ENCODE data around the gene SH3D21. TPM values are rescaled to one million over a fixed set of nuclear protein-coding genes. Genes with fewer than 3 reads are reported as not detected.

SH3D21 gene
- total and polyA plus RNA-seq, 4 donors, result 2.5 to 10.7 (median 7.5) TPM

DNA sequence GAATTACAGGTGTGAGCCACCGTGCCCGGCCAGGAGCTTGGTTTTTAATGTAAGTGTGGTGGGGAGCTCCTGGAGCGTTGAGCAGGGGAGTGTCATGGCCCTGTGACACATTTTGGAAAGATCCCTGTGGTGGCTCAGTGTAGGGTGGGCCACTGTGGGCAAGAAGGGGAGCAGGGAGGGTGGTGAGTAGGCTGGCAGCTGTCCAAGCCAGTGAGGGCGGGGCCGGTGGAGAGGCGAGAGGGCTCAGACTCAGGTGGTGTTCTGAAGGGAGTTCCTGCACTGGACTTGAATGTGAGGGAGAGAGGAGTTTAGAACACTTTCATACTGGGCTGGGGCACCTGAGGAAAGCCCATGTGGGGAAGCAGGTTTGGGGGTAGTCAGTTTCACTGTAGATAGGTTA is 20.3 kb downstream of the SH3D21 start:
- DNase-seq (ENCODE audit: low read depth in 4 of 6, low spot score in 6 of 6), result no peak
- Histone ChIP-seq H3K9me3 (ENCODE audit: control insufficient read depth, insufficient read depth, low read length) (no peaks in the 10 kb centered on the region), H3K4me3 (ENCODE audit: low read depth, low read length) (no peak overlapping the region), H3K36me3 (ENCODE audit: control insufficient read depth, insufficient read depth, low read length) (peaks cover 14% of the 10 kb centered on the region), H3K27me3 (ENCODE audit: control insufficient read depth, insufficient read depth, low read length) (peaks cover 20% of the 10 kb centered on the region), H3K27ac (ENCODE audit: low read depth, low read length) (no peak overlapping the region), H3K4me1 (ENCODE audit: control insufficient read depth, insufficient read depth, low read length) (peaks cover 35% of the 10 kb centered on the region)
- 95% methylated on average over 3 of the region's 6 CpGs for WGBS (ENCODE audit: insufficient coverage)

DNA sequence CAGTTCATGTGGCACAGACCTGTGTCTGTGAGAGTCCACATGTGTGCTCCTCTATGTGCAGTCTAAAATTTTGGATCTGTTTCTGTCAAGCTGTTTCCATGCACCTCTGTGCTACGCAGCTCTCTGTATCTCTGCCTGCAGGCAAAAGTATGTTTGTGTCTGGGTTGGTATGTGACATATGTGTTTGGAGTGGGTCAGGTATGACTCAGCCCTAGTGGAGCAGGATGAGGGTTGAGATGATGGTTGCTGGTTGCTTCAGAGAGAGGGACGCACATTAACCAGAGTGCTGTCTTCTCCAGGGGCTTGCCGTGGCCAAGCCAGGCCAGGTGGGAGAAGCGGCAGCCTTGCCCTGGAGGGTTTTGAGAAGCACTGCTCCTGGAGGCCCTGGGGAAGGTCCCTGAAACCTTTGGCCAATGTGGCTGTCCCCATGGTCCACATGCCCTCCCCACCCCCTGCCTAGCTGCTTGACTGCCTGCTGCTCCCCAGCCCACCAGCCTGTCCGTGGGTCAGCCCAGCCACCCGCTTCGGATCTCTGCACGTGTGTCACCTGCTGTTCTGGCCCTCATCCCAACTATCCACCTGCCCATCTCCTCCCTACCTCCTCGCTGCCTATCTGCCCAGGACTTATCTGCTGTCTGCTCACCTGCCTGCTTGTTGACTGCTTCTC is 21.4 kb downstream of the SH3D21 start:
- peaks cover 14% of the 10 kb centered on the region for H3K27me3 ChIP-seq (ENCODE audit: control insufficient read depth, insufficient read depth, low read length)
- 92% methylated on average over 9 of the region's 9 CpGs for WGBS (ENCODE audit: insufficient coverage)
- no peak for DNase-seq (ENCODE audit: low read depth in 4 of 6, low spot score in 6 of 6)
- peaks cover 6% of the 10 kb centered on the region for H3K36me3 ChIP-seq (ENCODE audit: control insufficient read depth, insufficient read depth, low read length)
- peaks cover 27% of the 10 kb centered on the region for H3K4me1 ChIP-seq (ENCODE audit: control insufficient read depth, insufficient read depth, low read length)
- H3K27ac ChIP-seq (ENCODE audit: low read depth, low read length), result no peak overlapping the region
- H3K9me3 ChIP-seq (ENCODE audit: control insufficient read depth, insufficient read depth, low read length), result no peaks in the 10 kb centered on the region
- H3K4me3 ChIP-seq (ENCODE audit: low read depth, low read length), result no peak overlapping the region

DNA sequence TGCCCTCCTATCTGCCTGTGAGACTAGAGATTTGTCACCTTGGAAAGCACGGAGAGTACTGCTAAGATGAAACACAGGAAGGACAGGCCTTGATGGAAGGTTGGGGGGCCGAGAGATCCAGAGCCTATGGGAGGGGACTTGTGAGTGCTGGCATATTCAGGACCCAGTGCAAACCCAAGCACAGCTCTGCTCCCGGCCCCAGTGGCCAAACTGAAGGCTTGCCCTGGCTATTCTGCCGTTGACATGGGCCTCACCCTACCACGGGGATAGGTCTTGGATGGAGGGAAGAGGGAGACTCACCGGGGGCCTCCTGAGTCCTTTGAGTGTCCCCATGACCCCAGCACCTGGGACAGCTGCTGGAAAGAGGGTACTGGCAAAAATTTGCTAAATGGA is 21.9 kb downstream of the SH3D21 start:
- Histone ChIP-seq H3K27ac (ENCODE audit: low read depth, low read length) (no peak overlapping the region), H3K9me3 (ENCODE audit: control insufficient read depth, insufficient read depth, low read length) (no peaks in the 10 kb centered on the region), H3K4me1 (ENCODE audit: control insufficient read depth, insufficient read depth, low read length) (peaks cover 22% of the 10 kb centered on the region), H3K4me3 (ENCODE audit: low read depth, low read length) (no peak overlapping the region), H3K36me3 (ENCODE audit: control insufficient read depth, insufficient read depth, low read length) (peaks cover 6% of the 10 kb centered on the region), H3K27me3 (ENCODE audit: control insufficient read depth, insufficient read depth, low read length) (peaks cover 9% of the 10 kb centered on the region)
- WGBS (ENCODE audit: insufficient coverage), result 86% methylated on average over 6 of the region's 6 CpGs
- no peak for DNase-seq (ENCODE audit: low read depth in 4 of 6, low spot score in 6 of 6)

DNA sequence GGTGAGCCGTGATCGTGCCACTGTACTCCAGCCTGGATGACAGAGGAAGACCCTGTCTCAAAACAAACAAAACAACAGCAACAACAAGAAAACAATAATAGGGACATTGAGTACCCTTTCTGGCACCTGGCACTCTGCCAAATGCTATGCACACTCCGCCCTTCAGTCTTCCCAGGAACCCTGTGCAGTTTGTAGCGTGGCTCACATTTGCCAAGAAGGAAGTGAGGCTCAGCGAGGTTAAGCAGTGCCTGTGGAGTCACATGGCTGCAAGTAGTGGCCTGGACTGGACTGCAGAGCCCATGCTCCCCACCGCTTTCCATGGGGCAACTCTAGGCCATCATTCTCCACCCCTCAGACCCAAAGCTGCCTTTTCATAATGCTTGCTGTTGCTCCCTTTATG is 22.5 kb downstream of the SH3D21 start:
- peak in 2 of 6 donors; percentile 16 to 36 for DNase-seq (ENCODE audit: low read depth in 4 of 6, low spot score in 6 of 6)

DNA sequence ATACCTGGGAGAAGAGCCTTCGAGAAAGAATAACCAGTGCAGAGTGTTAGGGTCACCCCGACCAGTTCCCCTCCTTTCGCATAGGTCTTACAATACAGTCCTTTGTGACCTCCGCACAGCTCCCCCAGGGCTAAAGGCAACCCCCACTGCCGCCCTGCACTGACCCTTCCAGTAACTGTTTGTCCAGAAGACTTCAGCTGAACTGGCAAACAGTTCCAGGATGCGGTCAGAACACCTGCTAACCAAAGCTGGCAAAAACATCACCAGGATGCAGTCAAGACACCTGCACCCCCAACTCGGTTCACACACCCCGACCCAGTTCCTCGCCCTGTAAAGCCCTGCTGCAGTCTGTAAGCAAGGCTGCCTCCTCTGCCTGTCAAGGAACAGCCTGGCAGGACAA is 23.6 kb downstream of the SH3D21 start:
- Histone ChIP-seq H3K27ac (ENCODE audit: low read depth, low read length) (no peak overlapping the region), H3K9me3 (ENCODE audit: control insufficient read depth, insufficient read depth, low read length) (no peaks in the 10 kb centered on the region), H3K36me3 (ENCODE audit: control insufficient read depth, insufficient read depth, low read length) (peaks cover 3% of the 10 kb centered on the region), H3K4me1 (ENCODE audit: control insufficient read depth, insufficient read depth, low read length) (peaks cover 12% of the 10 kb centered on the region), H3K4me3 (ENCODE audit: low read depth, low read length) (no peak overlapping the region), H3K27me3 (ENCODE audit: control insufficient read depth, insufficient read depth, low read length) (no peaks in the 10 kb centered on the region)
- DNase-seq (ENCODE audit: low read depth in 4 of 6, low spot score in 6 of 6), result no peak
- 86% methylated on average over 9 of the region's 9 CpGs for WGBS (ENCODE audit: insufficient coverage)

More for the DNA sequence above, 22.5 kb downstream of the SH3D21 start:
- no peak overlapping the region for H3K4me3 ChIP-seq (ENCODE audit: low read depth, low read length)
- H3K27me3 ChIP-seq (ENCODE audit: control insufficient read depth, insufficient read depth, low read length), result peaks cover 6% of the 10 kb centered on the region
- H3K4me1 ChIP-seq (ENCODE audit: control insufficient read depth, insufficient read depth, low read length), result peaks cover 21% of the 10 kb centered on the region
- peaks cover 6% of the 10 kb centered on the region for H3K36me3 ChIP-seq (ENCODE audit: control insufficient read depth, insufficient read depth, low read length)
- 33% methylated on average over 6 of the region's 6 CpGs for WGBS (ENCODE audit: insufficient coverage)
- H3K9me3 ChIP-seq (ENCODE audit: control insufficient read depth, insufficient read depth, low read length), result no peaks in the 10 kb centered on the region
- H3K27ac ChIP-seq (ENCODE audit: low read depth, low read length), result no peak overlapping the region

DNA sequence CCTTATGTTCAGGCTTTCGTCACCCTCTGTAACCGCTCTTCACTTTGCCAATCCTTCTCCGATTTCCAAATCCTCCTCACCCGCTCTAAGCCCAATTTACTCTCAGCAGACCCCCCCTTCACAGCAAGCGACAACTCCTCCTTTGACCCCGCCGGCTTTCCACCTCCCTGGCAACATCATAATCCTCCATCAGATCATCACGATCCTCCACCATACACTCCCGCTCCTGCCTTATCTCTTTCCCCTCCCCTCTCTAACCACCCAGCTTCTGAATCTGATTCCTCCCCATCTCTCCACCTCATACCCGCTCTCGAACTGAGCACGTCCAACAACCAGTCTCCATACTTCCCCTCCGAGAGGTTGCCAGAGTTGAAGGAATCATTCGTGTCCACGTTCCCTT is 24.8 kb downstream of the SH3D21 start:
- Histone ChIP-seq H3K27ac (ENCODE audit: low read depth, low read length) (no peak overlapping the region), H3K36me3 (ENCODE audit: control insufficient read depth, insufficient read depth, low read length) (peaks cover 3% of the 10 kb centered on the region), H3K4me1 (ENCODE audit: control insufficient read depth, insufficient read depth, low read length) (peaks cover 8% of the 10 kb centered on the region), H3K27me3 (ENCODE audit: control insufficient read depth, insufficient read depth, low read length) (no peaks in the 10 kb centered on the region), H3K4me3 (ENCODE audit: low read depth, low read length) (no peak overlapping the region), H3K9me3 (ENCODE audit: control insufficient read depth, insufficient read depth, low read length) (no peaks in the 10 kb centered on the region)
- 94% methylated on average over 15 of the region's 15 CpGs for WGBS (ENCODE audit: insufficient coverage)
- DNase-seq (ENCODE audit: low read depth in 4 of 6, low spot score in 6 of 6), result no peak

DNA sequence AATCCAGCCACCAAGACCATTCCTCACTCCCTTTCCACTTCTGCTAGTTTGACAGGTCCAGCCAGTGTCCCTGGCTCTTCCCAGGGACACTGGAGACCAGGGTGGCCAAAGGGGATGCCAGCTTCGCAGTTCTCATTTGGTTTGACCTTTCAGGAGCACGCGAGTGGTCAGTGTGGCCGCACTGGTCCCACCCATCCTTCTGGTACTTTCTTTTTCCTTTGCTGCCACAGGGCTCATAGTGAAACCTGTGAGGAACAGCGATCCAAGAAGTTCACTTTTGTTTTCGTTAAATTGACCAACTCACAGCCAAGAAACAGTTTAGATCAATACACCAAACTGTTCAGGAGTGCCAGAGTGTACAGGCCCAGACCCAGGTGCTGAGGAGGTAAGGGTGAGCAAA is 31.7 kb downstream of the SH3D21 start:
- Histone ChIP-seq H3K4me3 (ENCODE audit: low read depth, low read length) (no peak overlapping the region), H3K4me1 (ENCODE audit: control insufficient read depth, insufficient read depth, low read length) (peaks cover 21% of the 10 kb centered on the region), H3K9me3 (ENCODE audit: control insufficient read depth, insufficient read depth, low read length) (no peaks in the 10 kb centered on the region), H3K27me3 (ENCODE audit: control insufficient read depth, insufficient read depth, low read length) (no peaks in the 10 kb centered on the region), H3K27ac (ENCODE audit: low read depth, low read length) (no peak overlapping the region), H3K36me3 (ENCODE audit: control insufficient read depth, insufficient read depth, low read length) (peaks cover 43% of the 10 kb centered on the region)
- no peak for DNase-seq (ENCODE audit: low read depth in 4 of 6, low spot score in 6 of 6)
- WGBS (ENCODE audit: insufficient coverage), result 87% methylated on average over 4 of the region's 6 CpGs

DNA sequence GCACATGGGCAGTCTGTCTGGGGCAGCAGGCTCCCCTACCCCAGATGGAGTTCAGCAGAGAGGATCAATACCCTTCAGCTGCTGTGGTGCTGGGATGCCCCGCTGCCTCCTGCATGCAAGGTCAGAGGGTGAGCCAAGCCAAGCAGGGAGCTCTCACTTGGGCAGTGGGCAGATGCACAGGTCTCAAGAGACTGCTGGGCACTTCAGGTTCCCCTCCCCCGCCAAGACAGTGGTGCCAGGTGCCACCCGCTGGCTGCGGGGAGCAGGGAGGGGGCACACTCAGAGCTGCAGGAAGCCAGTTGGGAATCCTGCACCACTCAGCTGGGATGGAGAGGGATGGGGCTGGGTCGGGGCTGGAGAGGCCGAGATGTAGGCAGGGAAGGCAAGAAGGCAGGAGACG is 33.0 kb downstream of the SH3D21 start:
- Histone ChIP-seq H3K4me3 (ENCODE audit: low read depth, low read length) (no peak overlapping the region), H3K4me1 (ENCODE audit: control insufficient read depth, insufficient read depth, low read length) (peaks cover 21% of the 10 kb centered on the region), H3K27ac (ENCODE audit: low read depth, low read length) (no peak overlapping the region), H3K9me3 (ENCODE audit: control insufficient read depth, insufficient read depth, low read length) (no peaks in the 10 kb centered on the region), H3K36me3 (ENCODE audit: control insufficient read depth, insufficient read depth, low read length) (peaks cover 57% of the 10 kb centered on the region), H3K27me3 (ENCODE audit: control insufficient read depth, insufficient read depth, low read length) (no peaks in the 10 kb centered on the region)
- 81% methylated on average over 6 of the region's 7 CpGs for WGBS (ENCODE audit: insufficient coverage)
- no peak for DNase-seq (ENCODE audit: low read depth in 4 of 6, low spot score in 6 of 6)

DNA sequence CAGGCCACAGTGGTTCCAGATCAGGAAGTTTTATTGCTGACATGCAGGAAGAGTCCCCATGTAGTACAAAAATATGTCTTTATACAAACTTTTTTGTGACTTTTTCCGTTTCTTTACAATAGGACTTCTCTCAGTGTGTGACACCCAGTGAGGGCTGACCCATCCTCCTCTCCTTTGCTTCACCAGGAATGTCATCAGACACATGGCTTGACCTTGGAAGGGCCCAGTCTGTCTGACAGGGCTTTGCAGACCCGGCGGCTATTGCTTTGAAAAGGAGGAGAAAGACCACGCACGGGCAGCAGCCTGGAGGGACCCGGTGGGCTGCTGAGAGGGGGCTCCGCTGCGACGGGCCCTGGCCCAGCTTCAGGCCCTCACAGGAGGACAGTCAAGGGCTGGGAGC is 33.4 kb downstream of the SH3D21 start:
- DNase-seq (ENCODE audit: low read depth in 4 of 6, low spot score in 6 of 6), result no peak
- peaks cover 61% of the 10 kb centered on the region for H3K36me3 ChIP-seq (ENCODE audit: control insufficient read depth, insufficient read depth, low read length)
- no peaks in the 10 kb centered on the region for H3K9me3 ChIP-seq (ENCODE audit: control insufficient read depth, insufficient read depth, low read length)
- no peak overlapping the region for H3K4me3 ChIP-seq (ENCODE audit: low read depth, low read length)
- H3K27me3 ChIP-seq (ENCODE audit: control insufficient read depth, insufficient read depth, low read length), result no peaks in the 10 kb centered on the region
- H3K27ac ChIP-seq (ENCODE audit: low read depth, low read length), result no peak overlapping the region
- WGBS (ENCODE audit: insufficient coverage), result 80% methylated on average over 7 of the region's 9 CpGs
- H3K4me1 ChIP-seq (ENCODE audit: control insufficient read depth, insufficient read depth, low read length), result peaks cover 21% of the 10 kb centered on the region

DNA sequence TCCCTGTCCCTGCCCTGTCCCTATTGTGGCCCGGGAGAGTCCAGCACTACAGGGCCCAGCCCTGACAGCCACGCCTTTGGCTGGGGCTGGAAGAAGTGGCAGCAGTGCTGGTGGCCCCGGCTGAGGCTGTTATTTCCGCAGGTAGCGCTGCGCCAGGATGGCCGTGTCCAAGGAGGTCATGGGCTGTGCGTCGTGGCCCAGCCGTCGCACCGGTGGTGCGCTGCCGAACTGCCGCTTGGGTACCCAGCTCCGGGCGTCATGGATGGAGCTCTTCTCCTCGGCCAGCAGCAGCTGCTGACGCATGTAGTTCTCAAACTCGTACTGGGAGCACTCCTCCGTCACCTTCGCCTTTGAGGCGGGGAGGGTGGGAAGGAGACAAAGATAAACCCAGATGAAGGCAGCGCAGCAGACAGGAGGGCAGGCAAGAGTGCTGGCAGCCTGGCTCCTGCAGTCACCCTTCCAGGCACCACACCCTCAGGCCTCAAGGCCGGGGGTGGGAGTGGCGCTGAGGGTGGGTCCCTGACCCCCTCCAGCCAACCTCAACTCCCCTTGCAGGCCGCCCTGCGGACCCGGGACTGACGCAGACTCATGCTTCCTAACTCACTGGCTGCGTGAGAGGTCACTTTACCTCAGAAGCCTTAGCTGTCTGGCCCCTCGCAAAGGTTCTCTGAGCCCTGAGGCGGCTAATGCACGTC is 35.6 kb downstream of the SH3D21 start:
- no peak for DNase-seq (ENCODE audit: low read depth in 4 of 6, low spot score in 6 of 6)
- H3K36me3 ChIP-seq (ENCODE audit: control insufficient read depth, insufficient read depth, low read length), result peaks cover 79% of the 10 kb centered on the region
- H3K27ac ChIP-seq (ENCODE audit: low read depth, low read length), result no peak overlapping the region

More for the DNA sequence above, 35.6 kb downstream of the SH3D21 start:
- H3K27me3 ChIP-seq (ENCODE audit: control insufficient read depth, insufficient read depth, low read length), result no peaks in the 10 kb centered on the region
- H3K4me3 ChIP-seq (ENCODE audit: low read depth, low read length), result no peak overlapping the region
- H3K9me3 ChIP-seq (ENCODE audit: control insufficient read depth, insufficient read depth, low read length), result no peaks in the 10 kb centered on the region
- H3K4me1 ChIP-seq (ENCODE audit: control insufficient read depth, insufficient read depth, low read length), result peaks cover 21% of the 10 kb centered on the region
- WGBS (ENCODE audit: insufficient coverage), result 94% methylated on average over 34 of the region's 34 CpGs
